Vagina (tissue), 2 donors: ENCODE measurements around the gene FCN1. TPM values are rescaled to one million over a fixed set of nuclear protein-coding genes. Genes with fewer than 3 reads are reported as not detected.

Source experiments
- DNase-seq, 2 donors: peaks; one replicate each; pipeline ENCODE4 v3.0.0-alpha.2; 2017; ENCODE audit errors: extremely low spot score in 2 of 2
- H3K27ac ChIP-seq: fragments of 200-600 bp; sonication (generic); one replicate; pipeline ENCODE4 v1.5.1; 2019
- H3K27me3 ChIP-seq: fragments of 200-600 bp; sonication (generic); one replicate; pipeline ENCODE4 v1.5.1; 2019
- H3K36me3 ChIP-seq, 2 donors: fragments of 200-600 bp; sonication (generic); one replicate each; pipeline ENCODE4 v1.5.1; 2017 to 2019
- H3K4me1 ChIP-seq: fragments of 200-600 bp; sonication (generic); one replicate; pipeline ENCODE4 v1.5.1; 2019
- H3K4me3 ChIP-seq, 2 donors: fragments of 200-600 bp; sonication (generic); 1 replicate in 1 of 2; 2 replicates in 1 of 2; pipeline ENCODE4 v1.5.1; 2016 to 2019
- H3K9me3 ChIP-seq: fragments of 200-600 bp; sonication (generic); one replicate; pipeline ENCODE4 v1.5.1; 2019
- CTCF ChIP-seq, 3 experiments: fragments of 450-650 bp in 2 of 3; fragments of 200-600 bp in 1 of 3; sonication (generic) in 1 of 3; IDR thresholded peaks; one replicate each; pipeline ENCODE4 v1.5.1; 2017 to 2019; ENCODE audit warnings: antibody characterized with exemption in 3 of 3, mild to moderate bottlenecking in 2 of 3, moderate library complexity in 2 of 3
- POLR2A ChIP-seq, 2 donors: fragments of 450-650 bp; IDR thresholded peaks; one replicate each; pipeline ENCODE4 v1.6.1; 2017; ENCODE audit warnings: antibody characterized with exemption in 2 of 2, mild to moderate bottlenecking in 2 of 2, moderate library complexity in 2 of 2
- POLR2AphosphoS5 ChIP-seq, 2 donors: sonication (generic); formaldehyde crosslinking; IDR thresholded peaks; one replicate each; pipeline ENCODE4 v1.9.0; 2017; ENCODE audit warnings: antibody characterized with exemption in 2 of 2, mild to moderate bottlenecking in 2 of 2, low read depth in 1 of 2; ENCODE audit not compliant: insufficient read depth in 1 of 2
- intact Hi-C: fragments of 100-400 bp; cut with DNase I; formaldehyde crosslinking; loops from one replicate; pipeline ENCODE4 v1.15.1; 2023
- total RNA-seq: library from RNA; depleted of rRNA; stranded (reverse); fragments of >200 nt; gene quantifications from one replicate; pipeline ENCODE4 v1.2.3, GENCODE V29; 2016

The FCN1 gene
- total RNA-seq, 1 donor from 2014 or later = 1.7 TPM

GRCh38 chr9:134897584-134898170 is 20.0 kb downstream of the FCN1 start:
- no peak overlapping the region for H3K27ac ChIP-seq
- no peak for DNase-seq
- TF ChIP-seq POLR2A (IDR thresholded peaks at IDR 0.05) (no peak), POLR2AphosphoS5 (IDR thresholded peaks at IDR 0.05; ENCODE audit: insufficient read depth in 1 of 2, low read depth in 1 of 2) (peak in 1 of 2 donors; percentile 89), CTCF (IDR thresholded peaks at IDR 0.05) (no peak)

GRCh38 chr9:134896834-134897583 is 20.7 kb downstream of the FCN1 start:
- Histone ChIP-seq H3K36me3 (no peaks in the 10 kb centered on the region), H3K27me3 (no peaks in the 10 kb centered on the region), H3K27ac (peak overlapping the region; percentile 25), H3K9me3 (no peaks in the 10 kb centered on the region), H3K4me3 (peak overlapping the region in 1 of 2 donors; percentile 2), H3K4me1 (peaks cover 23% of the 10 kb centered on the region)
- intact Hi-C loops = no loop called here
- peak in 1 of 2 donors; percentile 70 for DNase-seq
- TF ChIP-seq CTCF (IDR thresholded peaks at IDR 0.05) (no peak), POLR2AphosphoS5 (IDR thresholded peaks at IDR 0.05; ENCODE audit: insufficient read depth in 1 of 2, low read depth in 1 of 2) (no peak), POLR2A (IDR thresholded peaks at IDR 0.05) (no peak)

More at GRCh38 chr9:134897584-134898170, 20.0 kb downstream of the FCN1 start:
- H3K4me3 ChIP-seq = no peak overlapping the region
- no peaks in the 10 kb centered on the region for H3K36me3 ChIP-seq
- intact Hi-C loops = no loop called here
- H3K27me3 ChIP-seq = no peaks in the 10 kb centered on the region
- H3K9me3 ChIP-seq = no peaks in the 10 kb centered on the region
- H3K4me1 ChIP-seq = peaks cover 23% of the 10 kb centered on the region

GRCh38 chr9:134895908-134896833 is 21.5 kb downstream of the FCN1 start:
- Histone ChIP-seq H3K4me3 (peak overlapping the region in 1 of 2 donors; percentile 2), H3K27me3 (no peaks in the 10 kb centered on the region), H3K27ac (peak overlapping the region; percentile 25), H3K9me3 (no peaks in the 10 kb centered on the region), H3K36me3 (no peaks in the 10 kb centered on the region), H3K4me1 (peaks cover 23% of the 10 kb centered on the region)
- TF ChIP-seq POLR2AphosphoS5 (IDR thresholded peaks at IDR 0.05; ENCODE audit: insufficient read depth in 1 of 2, low read depth in 1 of 2) (peak; percentile 60 to 76), POLR2A (IDR thresholded peaks at IDR 0.05) (no peak)
- peak; percentile 85 to 92 for DNase-seq
- intact Hi-C loops = no loop called here

- no peaks in the 10 kb centered on the region for H3K9me3 ChIP-seq
- no peak overlapping the region for H3K4me3 ChIP-seq
- no peak for DNase-seq
- TF ChIP-seq CTCF (IDR thresholded peaks at IDR 0.05) (no peak), POLR2AphosphoS5 (IDR thresholded peaks at IDR 0.05; ENCODE audit: insufficient read depth in 1 of 2, low read depth in 1 of 2) (no peak), POLR2A (IDR thresholded peaks at IDR 0.05) (no peak)
- peak overlapping the region; percentile 25 for H3K27ac ChIP-seq
- intact Hi-C loops = no loop called here
- no peaks in the 10 kb centered on the region for H3K27me3 ChIP-seq
- H3K36me3 ChIP-seq = no peaks in the 10 kb centered on the region
- peaks cover 23% of the 10 kb centered on the region for H3K4me1 ChIP-seq
Measured at GRCh38 chr9:134895567-134895907, 22.2 kb downstream of the FCN1 start.

- TF ChIP-seq POLR2A (IDR thresholded peaks at IDR 0.05) (no peak), CTCF (IDR thresholded peaks at IDR 0.05) (no peak), POLR2AphosphoS5 (IDR thresholded peaks at IDR 0.05; ENCODE audit: insufficient read depth in 1 of 2, low read depth in 1 of 2) (no peak)
- Histone ChIP-seq H3K4me1 (peaks cover 23% of the 10 kb centered on the region), H3K27me3 (no peaks in the 10 kb centered on the region), H3K9me3 (no peaks in the 10 kb centered on the region), H3K36me3 (no peaks in the 10 kb centered on the region), H3K27ac (peak overlapping the region; percentile 25), H3K4me3 (no peak overlapping the region)
- peak in 1 of 2 donors; percentile 54 for DNase-seq
- intact Hi-C loops = no loop called here
Measured at GRCh38 chr9:134895097-134895496, 22.6 kb downstream of the FCN1 start.
